Neural cell (in vitro differentiated cells): Measurements from ENCODE around the gene ANGPTL8.

Experiments
- CTCF ChIP-seq: fragments of 450-650 bp; IDR thresholded peaks from 2 replicates; pipeline ENCODE4 v1.5.1; 2014; ENCODE audit warnings: antibody characterized with exemption, mild to moderate bottlenecking, moderate library complexity; ENCODE audit not compliant: poor library complexity, severe bottlenecking
- EZH2 ChIP-seq: fragments of 200-600, 300-800 bp; shearing (Covaris generic), sonication (generic); IDR thresholded peaks from 2 replicates; pipeline ENCODE4 v1.6.1; 2014; ENCODE audit warnings: antibody characterized with exemption, low read length, borderline replicate concordance, mild to moderate bottlenecking; ENCODE audit not compliant: insufficient read depth, poor library complexity, severe bottlenecking
- POLR2AphosphoS5 ChIP-seq: IDR thresholded peaks from 2 replicates; pipeline ENCODE4 v1.6.1; 2012
- RAD21 ChIP-seq: fragments of 450-650 bp; conservative IDR thresholded peaks from 2 replicates; pipeline ENCODE4 v1.6.1; 2014; ENCODE audit warnings: antibody characterized with exemption, mild to moderate bottlenecking, moderate library complexity
- TAF1 ChIP-seq: IDR thresholded peaks from 2 replicates; pipeline ENCODE4 v1.6.1; 2012; ENCODE audit warnings: low read depth

- TF ChIP-seq CTCF = no peak
- no peak for TF ChIP-seq TAF1
- TF ChIP-seq EZH2 = no peak
- TF ChIP-seq POLR2AphosphoS5 = no peak
- no peak for TF ChIP-seq RAD21
These were observed 24.3 kb downstream of the ANGPTL8 start for GRCh38 chr19:11263726-11264125.
